ENCODE data around the gene C17orf114.

C17orf114 gene

GRCh38 chr17:4768298-4768697, 33.8 kb downstream of the C17orf114 start:
- H3K4me3 ChIP-seq (ENCODE audit: control insufficient read depth, low read depth, low read length): no peak overlapping the region
- no peak for TF ChIP-seq CTCF (conservative IDR thresholded peaks at IDR 0.05; ENCODE audit: control insufficient read depth, insufficient read depth, low read depth, low read length)
- DNase-seq (ENCODE audit: low read depth): no peak

GRCh38 chr17:4766723-4767122, 35.4 kb downstream of the C17orf114 start:
- TF ChIP-seq CTCF (conservative IDR thresholded peaks at IDR 0.05; ENCODE audit: control insufficient read depth, insufficient read depth, low read depth, low read length): no peak
- DNase-seq (ENCODE audit: low read depth): no peak
- H3K4me3 ChIP-seq (ENCODE audit: control insufficient read depth, low read depth, low read length): no peak overlapping the region

- H3K4me3 ChIP-seq (ENCODE audit: control insufficient read depth, low read depth, low read length): no peak overlapping the region
- no peak for TF ChIP-seq CTCF (conservative IDR thresholded peaks at IDR 0.05; ENCODE audit: control insufficient read depth, insufficient read depth, low read depth, low read length)
- DNase-seq (ENCODE audit: low read depth): no peak
Observed at GRCh38 chr17:4766201-4766600, 35.9 kb downstream of the C17orf114 start.

- DNase-seq (ENCODE audit: low read depth): no peak
- no peak for TF ChIP-seq CTCF (conservative IDR thresholded peaks at IDR 0.05; ENCODE audit: control insufficient read depth, insufficient read depth, low read depth, low read length)
- no peak overlapping the region for H3K4me3 ChIP-seq (ENCODE audit: control insufficient read depth, low read depth, low read length)
Observed at GRCh38 chr17:4764595-4764994, 37.5 kb downstream of the C17orf114 start.

- DNase-seq (ENCODE audit: low read depth): no peak
- TF ChIP-seq CTCF (conservative IDR thresholded peaks at IDR 0.05; ENCODE audit: control insufficient read depth, insufficient read depth, low read depth, low read length): no peak
- no peak overlapping the region for H3K4me3 ChIP-seq (ENCODE audit: control insufficient read depth, low read depth, low read length)
Observed at GRCh38 chr17:4759776-4760236, 42.3 kb downstream of the C17orf114 start.

- no peak for TF ChIP-seq CTCF (conservative IDR thresholded peaks at IDR 0.05; ENCODE audit: control insufficient read depth, insufficient read depth, low read depth, low read length)
- no peak overlapping the region for H3K4me3 ChIP-seq (ENCODE audit: control insufficient read depth, low read depth, low read length)
- no peak for DNase-seq (ENCODE audit: low read depth)
Observed at GRCh38 chr17:4753392-4753791, 48.7 kb downstream of the C17orf114 start.

GRCh38 chr17:4751932-4752331, 50.2 kb downstream of the C17orf114 start:
- no peak for DNase-seq (ENCODE audit: low read depth)
- no peak for TF ChIP-seq CTCF (conservative IDR thresholded peaks at IDR 0.05; ENCODE audit: control insufficient read depth, insufficient read depth, low read depth, low read length)
- no peak overlapping the region for H3K4me3 ChIP-seq (ENCODE audit: control insufficient read depth, low read depth, low read length)
